MM.1S (cell line): ENCODE results near the gene CERT1.

ENCODE experiments used
- DNase-seq: peaks from one replicate; pipeline ENCODE4 v3.0.0-alpha.2; 2015
- H2AFZ ChIP-seq: fragments of 300-600 bp; sonication (generic); 2 replicates; pipeline ENCODE4 v1.6.0; 2016; ENCODE audit warnings: antibody characterized with exemption, low read length
- H3F3A ChIP-seq: fragments of 300-600 bp; sonication (generic); 2 replicates; pipeline ENCODE4 v1.6.1; 2016; ENCODE audit warnings: mild to moderate bottlenecking, antibody characterized with exemption, low read length, moderate library complexity, mixed read lengths; ENCODE audit not compliant: insufficient read depth
- H3K27ac ChIP-seq: fragments of 300-600 bp; sonication (generic); 2 replicates; pipeline ENCODE4 v1.5.1; 2016; ENCODE audit warnings: mild to moderate bottlenecking, low read length
- H3K27me3 ChIP-seq: fragments of 300-600 bp; sonication (generic); replicated peaks from 2 replicates; pipeline ENCODE4 v1.6.0; 2016; ENCODE audit warnings: low read length; ENCODE audit not compliant: insufficient read depth
- H3K36me3 ChIP-seq: fragments of 300-600 bp; sonication (generic); replicated peaks from 2 replicates; pipeline ENCODE4 v1.6.1; 2016; ENCODE audit warnings: mild to moderate bottlenecking, low read length, mixed read lengths; ENCODE audit not compliant: insufficient read depth
- H3K4me1 ChIP-seq: fragments of 300-600 bp; sonication (generic); 2 replicates; pipeline ENCODE4 v1.6.1; 2016; ENCODE audit warnings: low read length, mixed read lengths
- H3K4me2 ChIP-seq: fragments of 300-600 bp; sonication (generic); 2 replicates; pipeline ENCODE4 v1.6.0; 2016; ENCODE audit warnings: low read depth, low read length
- H3K4me3 ChIP-seq: fragments of 300-600 bp; sonication (generic); 2 replicates; pipeline ENCODE4 v1.5.1; 2016; ENCODE audit warnings: low read length, mixed read lengths
- H3K79me2 ChIP-seq: fragments of 300-600 bp; sonication (generic); 2 replicates; pipeline ENCODE4 v1.6.1; 2016; ENCODE audit warnings: mixed run types, low read length, mixed read lengths
- H3K9ac ChIP-seq: fragments of 300-600 bp; sonication (generic); 2 replicates; pipeline ENCODE4 v1.6.1; 2016; ENCODE audit warnings: low read length, mixed read lengths
- H3K9me2 ChIP-seq: fragments of 300-600 bp; sonication (generic); replicated peaks from 2 replicates; pipeline ENCODE4 v1.6.1; 2016; ENCODE audit warnings: mild to moderate bottlenecking, low read length, mixed read lengths; ENCODE audit not compliant: insufficient read depth
- H3K9me3 ChIP-seq: fragments of 300-600 bp; sonication (generic); replicated peaks from 2 replicates; pipeline ENCODE4 v1.6.1; 2016; ENCODE audit warnings: mild to moderate bottlenecking, low read length, mixed read lengths; ENCODE audit not compliant: insufficient read depth
- H4K20me1 ChIP-seq: fragments of 300-600 bp; sonication (generic); 2 replicates; pipeline ENCODE4 v1.6.1; 2016; ENCODE audit warnings: mild to moderate bottlenecking, low read length, moderate library complexity, mixed read lengths; ENCODE audit not compliant: insufficient read depth
- CTCF ChIP-seq: fragments of 300-600 bp; sonication (generic); IDR thresholded peaks from 2 replicates; pipeline ENCODE4 v1.5.1; 2016; ENCODE audit warnings: antibody characterized with exemption, low read length, mixed read lengths
- EZH2 ChIP-seq: fragments of 300-600 bp; sonication (generic); optimal IDR thresholded peaks from 2 replicates; pipeline ENCODE3; 2017; ENCODE audit warnings: low read depth, mild to moderate bottlenecking, antibody characterized with exemption, low read length, mixed read lengths
- EZH2phosphoT487 ChIP-seq: fragments of 300-600 bp; sonication (generic); IDR thresholded peaks from 2 replicates; pipeline ENCODE4 v1.6.1; 2018; ENCODE audit warnings: antibody characterized with exemption, low read length

CERT1 gene

GRCh38 chr5:75475364-75475763 lies 36.1 kb downstream of the CERT1 start:
- TF ChIP-seq EZH2phosphoT487 (no peak), EZH2 (no peak), CTCF (no peak)
- no peaks in the 10 kb centered on the region for H4K20me1 ChIP-seq
- H2AFZ ChIP-seq, result no peak overlapping the region
- H3K36me3 ChIP-seq, result no peaks in the 10 kb centered on the region
- H3K79me2 ChIP-seq, result peaks cover 44% of the 10 kb centered on the region
- no peaks in the 10 kb centered on the region for H3K4me1 ChIP-seq
- no peak overlapping the region for H3K9ac ChIP-seq
- H3K4me2 ChIP-seq, result no peak overlapping the region
- DNase-seq, result no peak
- no peaks in the 10 kb centered on the region for H3K9me2 ChIP-seq
- no peaks in the 10 kb centered on the region for H3F3A ChIP-seq
- H3K27me3 ChIP-seq, result no peaks in the 10 kb centered on the region
- no peak overlapping the region for H3K27ac ChIP-seq
- no peak overlapping the region for H3K4me3 ChIP-seq
- no peaks in the 10 kb centered on the region for H3K9me3 ChIP-seq

GRCh38 chr5:75473463-75473862 lies 38.0 kb downstream of the CERT1 start:
- no peaks in the 10 kb centered on the region for H3K9me2 ChIP-seq
- H3K36me3 ChIP-seq, result no peaks in the 10 kb centered on the region
- H3K79me2 ChIP-seq, result peaks cover 52% of the 10 kb centered on the region

GRCh38 chr5:75472973-75473372 lies 38.5 kb downstream of the CERT1 start:
- H3K27ac ChIP-seq, result no peak overlapping the region
- H3K79me2 ChIP-seq, result peaks cover 55% of the 10 kb centered on the region
- no peak overlapping the region for H2AFZ ChIP-seq
- H3K9ac ChIP-seq, result no peak overlapping the region
- no peaks in the 10 kb centered on the region for H3K9me3 ChIP-seq
- no peaks in the 10 kb centered on the region for H3K36me3 ChIP-seq
- no peaks in the 10 kb centered on the region for H3F3A ChIP-seq
- no peak overlapping the region for H3K4me3 ChIP-seq
- no peak overlapping the region for H3K4me2 ChIP-seq
- H3K9me2 ChIP-seq, result no peaks in the 10 kb centered on the region
- TF ChIP-seq CTCF, result no peak
- TF ChIP-seq EZH2, result no peak
- no peak for TF ChIP-seq EZH2phosphoT487
- H3K27me3 ChIP-seq, result no peaks in the 10 kb centered on the region
- H4K20me1 ChIP-seq, result no peaks in the 10 kb centered on the region
- no peak for DNase-seq
- H3K4me1 ChIP-seq, result no peaks in the 10 kb centered on the region

More at GRCh38 chr5:75473463-75473862, 38.0 kb downstream of the CERT1 start:
- Histone ChIP-seq H3K4me2 (no peak overlapping the region), H2AFZ (no peak overlapping the region), H4K20me1 (no peaks in the 10 kb centered on the region), H3K27ac (no peak overlapping the region), H3K9me3 (no peaks in the 10 kb centered on the region), H3K27me3 (no peaks in the 10 kb centered on the region), H3K4me1 (no peaks in the 10 kb centered on the region), H3K4me3 (no peak overlapping the region), H3F3A (no peaks in the 10 kb centered on the region), H3K9ac (no peak overlapping the region)
- DNase-seq, result no peak
- no peak for TF ChIP-seq EZH2
- no peak for TF ChIP-seq CTCF
- no peak for TF ChIP-seq EZH2phosphoT487
